PFSK-1 (cell line): ENCODE data around the gene AKIP1.

Experiments
- FOXP2 ChIP-seq: optimal IDR thresholded peaks from 2 replicates; pipeline ENCODE3; 2011; ENCODE audit warnings: borderline replicate concordance, control low read depth, inconsistent platforms; ENCODE audit not compliant: insufficient read depth; ENCODE audit errors: extremely low read length, extremely low read depth
- POLR2AphosphoS5 ChIP-seq: IDR thresholded peaks from 2 replicates; pipeline ENCODE4 v1.6.1; 2012; ENCODE audit warnings: low read depth, mild to moderate bottlenecking, control low read depth, low read length, moderate library complexity

- no peak for TF ChIP-seq FOXP2
- TF ChIP-seq POLR2AphosphoS5: no peak
Measured at GRCh38 chr11:8907116-8907515, 3.9 kb upstream of the AKIP1 start.
